Endothelial cell of umbilical vein (primary cell): ENCODE data around the gene TDRD9. TPM values are rescaled to one million over a fixed set of nuclear protein-coding genes. Genes with fewer than 3 reads are reported as not detected.

Experiments
- BruUV-seq: library from RNA; stranded (reverse); fragments of 400-500 nt; replicated peaks from 2 replicates; lab custom pipeline; 2021; lab: Mats Ljungman, UMichigan
- CTCF ChIA-PET: fragments of 300-600, 350-600 bp; sonication (Branson Sonifier 250); formaldehyde crosslinking; loops from one replicate; lab custom pipeline; 2021; ENCODE audit warnings: antibody characterized with exemption, inconsistent platforms; lab: Charles Lee
- POLR2A ChIA-PET: fragments of 300-600, 350-600 bp; sonication (Branson Sonifier 250); formaldehyde crosslinking; loops from one replicate; lab custom pipeline; 2021; ENCODE audit warnings: antibody characterized with exemption, inconsistent platforms; lab: Charles Lee
- DNase-seq: peaks from one replicate; pipeline ENCODE4 v3.0.0-alpha.2; 2011; ENCODE audit warnings: low read depth, low spot score
- FAIRE-seq: peaks from 2 replicates; lab custom pipeline; 2011; peaks lifted over from hg19 to GRCh38; lab: Jason Lieb, UNC
- H2AFZ ChIP-seq: 2 replicates; pipeline ENCODE4 v1.6.0; 2012; ENCODE audit warnings: low read depth, low read length, control low read depth, inconsistent platforms
- H3K27ac ChIP-seq: 2 replicates; pipeline ENCODE4 v1.5.1; 2011; ENCODE audit warnings: low read depth, mild to moderate bottlenecking, control low read depth, low read length, moderate library complexity; ENCODE audit not compliant: insufficient read depth
- H3K27me3 ChIP-seq, 2 experiments: 2 replicates each; pipeline versions ENCODE4 v1.6.0 to v1.6.1; 2011; ENCODE audit warnings: low read length in 2 of 2, mixed read lengths in 1 of 2; ENCODE audit not compliant: control insufficient read depth in 2 of 2, insufficient read depth in 2 of 2
- H3K36me3 ChIP-seq, 2 experiments: 2 replicates in 1 of 2; 3 replicates in 1 of 2; pipeline ENCODE4 v1.5.1; 2011; ENCODE audit warnings: low read length in 2 of 2, mild to moderate bottlenecking in 1 of 2, moderate library complexity in 1 of 2; ENCODE audit not compliant: control insufficient read depth in 2 of 2, insufficient read depth in 2 of 2; ENCODE audit errors: extremely low read depth in 1 of 2
- H3K4me1 ChIP-seq: 3 replicates; pipeline ENCODE4 v1.5.1; 2011; ENCODE audit warnings: mild to moderate bottlenecking, low read length; ENCODE audit not compliant: control insufficient read depth, insufficient read depth; ENCODE audit errors: extremely low read depth
- H3K4me2 ChIP-seq: 2 replicates; pipeline ENCODE4 v1.6.1; 2011; ENCODE audit warnings: low read length, control low read depth, mixed read lengths; ENCODE audit not compliant: insufficient read depth
- H3K4me3 ChIP-seq, 3 experiments: fragments of 200-600 bp in 1 of 3; sonication (generic), shearing (Covaris generic) in 1 of 3; replicated peaks in 1 of 3; 2 replicates each; pipeline ENCODE4 v1.5.1; 2011 to 2016; ENCODE audit warnings: control low read depth in 3 of 3, low read length in 3 of 3, mild to moderate bottlenecking in 2 of 3, inconsistent platforms in 1 of 3, low read depth in 1 of 3, moderate library complexity in 1 of 3; ENCODE audit not compliant: insufficient read depth in 1 of 3
- H3K79me2 ChIP-seq: 2 replicates; pipeline ENCODE4 v1.6.0; 2012; ENCODE audit warnings: low read length, inconsistent platforms; ENCODE audit not compliant: control insufficient read depth, insufficient read depth
- H3K9ac ChIP-seq: replicated peaks from 2 replicates; pipeline ENCODE3; 2011; ENCODE audit warnings: low read length, control low read depth; ENCODE audit not compliant: insufficient read depth; ENCODE audit errors: extremely low read depth
- H3K9me1 ChIP-seq: replicated peaks from 3 replicates; pipeline ENCODE4 v1.6.0; 2011; ENCODE audit warnings: mild to moderate bottlenecking, low read length; ENCODE audit not compliant: control insufficient read depth, insufficient read depth; ENCODE audit errors: extremely low read depth
- H3K9me3 ChIP-seq: replicated peaks from 2 replicates; pipeline ENCODE4 v1.5.1; 2012; ENCODE audit warnings: low read length, inconsistent platforms; ENCODE audit not compliant: control insufficient read depth, insufficient read depth
- H4K20me1 ChIP-seq: replicated peaks from 2 replicates; pipeline ENCODE3; 2011; ENCODE audit warnings: mild to moderate bottlenecking, low read length; ENCODE audit not compliant: control insufficient read depth, insufficient read depth; ENCODE audit errors: extremely low read depth
- GATA2 ChIP-seq: IDR thresholded peaks from 2 replicates; pipeline ENCODE4 v1.7.0; 2011; ENCODE audit warnings: low read depth, mild to moderate bottlenecking, moderate library complexity, mixed read lengths, low read length; ENCODE audit not compliant: insufficient read length, insufficient read depth
- JUN ChIP-seq: IDR thresholded peaks from 2 replicates; pipeline ENCODE4 v1.6.1; 2011; ENCODE audit warnings: borderline replicate concordance, low read depth; ENCODE audit not compliant: insufficient read length, insufficient read depth
- MYC ChIP-seq: IDR thresholded peaks from one replicate; pipeline ENCODE4 v1.6.1; 2011; ENCODE audit warnings: mild to moderate bottlenecking, low read depth, low read length
- POLR2A ChIP-seq: IDR thresholded peaks from 2 replicates; pipeline ENCODE4 v1.6.1; 2012; ENCODE audit warnings: low read depth, mild to moderate bottlenecking, control low read depth, low read length
- dilution Hi-C: fragments of 300-500 bp; cut with MboI; formaldehyde crosslinking; loops from one replicate; pipeline ENCODE4 v1.15.0; 2019; ENCODE audit warnings: low sequenced_read_pairs; ENCODE audit not compliant: extremely low pct_ligation_motif_present
- intact Hi-C: fragments of 100-400 bp; cut with micrococcal nuclease; formaldehyde crosslinking; loops from one replicate; pipeline ENCODE4 v1.10.0; 2022
- polyA plus RNA-seq, 4 experiments: library from polyadenylated mRNA; depleted of rRNA in 3 of 4; stranded (reverse) in 3 of 4; unstranded in 1 of 4; fragments of >200 nt; gene quantifications; 2 replicates each; pipeline versions ENCODE4 v1.2.1 to v1.2.3, GENCODE V29; 2011 to 2012; ENCODE audit warnings: missing spikeins in 1 of 4
- total RNA-seq: library from RNA; stranded (reverse); gene quantifications from 2 replicates; pipeline ENCODE4 v1.2.3, GENCODE V29; 2021
- TF ChIP-seq, protein P1 (sequence below), 2 donors: IDR thresholded peaks; 1 replicate in 1 of 2; 2 replicates in 1 of 2; pipeline ENCODE4 v1.5.1; 2011; ENCODE audit warnings: low read length in 2 of 2, mild to moderate bottlenecking in 2 of 2, moderate library complexity in 2 of 2, control low read depth in 1 of 2, inconsistent platforms in 1 of 2, low read depth in 1 of 2; ENCODE audit not compliant: insufficient read depth in 1 of 2; ENCODE audit errors: extremely low read depth in 1 of 2
- TF ChIP-seq, protein P2 (sequence below): IDR thresholded peaks from 2 replicates; pipeline ENCODE4 v1.6.1; 2011; ENCODE audit not compliant: insufficient read depth, insufficient read length

TDRD9 gene
- total and polyA plus RNA-seq, 2 donors (not counting 3 experiments of a cell fraction or from before 2014, with no cell fraction given): 0.52 to 1.4 TPM

DNA sequence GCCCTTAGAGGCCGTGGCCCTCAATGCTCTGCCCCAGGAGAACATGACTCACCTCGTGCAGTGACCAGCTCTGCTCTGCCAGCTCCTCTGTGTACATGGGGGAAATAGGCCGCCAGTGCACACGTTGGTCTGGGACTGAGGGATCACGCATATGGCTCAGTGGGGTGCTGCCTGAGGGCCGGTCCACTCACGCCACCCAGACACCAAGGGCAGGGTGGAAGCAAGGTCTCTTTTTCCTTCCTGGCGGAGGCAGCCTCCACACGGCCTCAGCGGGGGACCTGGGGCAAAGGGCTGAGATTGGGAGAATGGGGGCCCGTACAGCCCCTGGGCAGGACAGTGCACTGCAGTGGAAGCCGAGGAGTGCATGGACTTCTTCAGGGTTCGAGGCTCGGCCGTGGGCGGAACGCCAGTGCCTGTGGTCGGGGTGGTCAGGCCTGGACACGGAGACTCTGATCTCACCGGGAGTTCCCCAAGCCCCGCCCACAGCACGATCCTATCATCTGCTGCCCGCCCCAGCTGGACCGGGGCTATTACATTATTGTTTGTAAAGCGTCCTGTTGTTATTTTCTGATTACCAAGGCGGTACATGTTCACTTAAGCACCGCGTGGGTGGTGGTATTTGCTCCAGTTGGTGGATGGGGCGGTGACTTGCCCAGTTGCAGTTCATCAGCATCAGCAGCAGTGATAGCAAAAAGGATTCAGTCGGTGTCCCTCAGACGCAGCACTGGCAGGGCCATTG lies 38.8 kb upstream of the TDRD9 start:
- H3K27ac ChIP-seq: no peak overlapping the region
- DNase-seq: no peak
- CTCF ChIA-PET: interaction anchor here (0.7 to 4.3 kb wide), 2 partner anchors 12 to 21 kb away, joined by 4 to 39 read pairs; no protein-coding TSS in a partner anchor
- no peaks in the 10 kb centered on the region for H3K79me2 ChIP-seq
- BruUV-seq: no TSS peak
- TF ChIP-seq, protein P1, sequence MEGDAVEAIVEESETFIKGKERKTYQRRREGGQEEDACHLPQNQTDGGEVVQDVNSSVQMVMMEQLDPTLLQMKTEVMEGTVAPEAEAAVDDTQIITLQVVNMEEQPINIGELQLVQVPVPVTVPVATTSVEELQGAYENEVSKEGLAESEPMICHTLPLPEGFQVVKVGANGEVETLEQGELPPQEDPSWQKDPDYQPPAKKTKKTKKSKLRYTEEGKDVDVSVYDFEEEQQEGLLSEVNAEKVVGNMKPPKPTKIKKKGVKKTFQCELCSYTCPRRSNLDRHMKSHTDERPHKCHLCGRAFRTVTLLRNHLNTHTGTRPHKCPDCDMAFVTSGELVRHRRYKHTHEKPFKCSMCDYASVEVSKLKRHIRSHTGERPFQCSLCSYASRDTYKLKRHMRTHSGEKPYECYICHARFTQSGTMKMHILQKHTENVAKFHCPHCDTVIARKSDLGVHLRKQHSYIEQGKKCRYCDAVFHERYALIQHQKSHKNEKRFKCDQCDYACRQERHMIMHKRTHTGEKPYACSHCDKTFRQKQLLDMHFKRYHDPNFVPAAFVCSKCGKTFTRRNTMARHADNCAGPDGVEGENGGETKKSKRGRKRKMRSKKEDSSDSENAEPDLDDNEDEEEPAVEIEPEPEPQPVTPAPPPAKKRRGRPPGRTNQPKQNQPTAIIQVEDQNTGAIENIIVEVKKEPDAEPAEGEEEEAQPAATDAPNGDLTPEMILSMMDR (IDR thresholded peaks at IDR 0.05; ENCODE audit: extremely low read depth in 1 of 2, insufficient read depth in 1 of 2, low read depth in 1 of 2, low read length in 2 of 2): no peak
- TF ChIP-seq MYC: no peak
- TF ChIP-seq POLR2A: no peak
- TF ChIP-seq GATA2: no peak
- no peak for TF ChIP-seq JUN
- TF ChIP-seq, protein P2, sequence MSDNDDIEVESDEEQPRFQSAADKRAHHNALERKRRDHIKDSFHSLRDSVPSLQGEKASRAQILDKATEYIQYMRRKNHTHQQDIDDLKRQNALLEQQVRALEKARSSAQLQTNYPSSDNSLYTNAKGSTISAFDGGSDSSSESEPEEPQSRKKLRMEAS: no peak
- H3K36me3 ChIP-seq: no peaks in the 10 kb centered on the region
- POLR2A ChIA-PET: no interaction called here
- dilution Hi-C loops (no loop called here), intact Hi-C loops (no loop called here)
- no peaks in the 10 kb centered on the region for H4K20me1 ChIP-seq
- H3K9ac ChIP-seq: no peak overlapping the region
- H3K9me1 ChIP-seq: no peaks in the 10 kb centered on the region
- no peaks in the 10 kb centered on the region for H3K27me3 ChIP-seq
- FAIRE-seq: no peak
- no peak overlapping the region for H3K4me2 ChIP-seq
- no peak overlapping the region for H2AFZ ChIP-seq
- no peak overlapping the region for H3K4me3 ChIP-seq
- peaks cover 7% of the 10 kb centered on the region for H3K4me1 ChIP-seq
- no peaks in the 10 kb centered on the region for H3K9me3 ChIP-seq
